ENCODE results near the gene TBC1D22A.

TBC1D22A gene

DNA sequence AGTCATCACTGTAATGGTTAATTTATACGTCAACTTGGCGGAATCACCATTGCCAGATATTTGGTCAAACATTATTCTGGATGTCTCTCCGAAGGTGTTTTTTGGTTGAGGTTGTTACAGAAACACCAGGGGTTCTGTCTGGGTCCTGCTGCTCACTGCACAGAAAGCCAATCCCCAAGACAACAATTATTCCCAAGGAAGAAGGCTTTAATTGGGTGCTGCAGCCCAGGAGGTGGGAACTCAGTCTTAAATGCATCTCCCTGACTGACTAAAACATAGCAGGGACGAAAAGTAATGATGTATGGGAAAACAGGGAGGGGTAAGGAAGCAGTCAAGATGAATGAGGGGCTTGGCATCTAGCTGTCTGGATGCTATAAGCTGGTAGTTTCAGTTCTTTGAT lies 331.3 kb downstream of the TBC1D22A start:
- no peak for DNase-seq

DNA sequence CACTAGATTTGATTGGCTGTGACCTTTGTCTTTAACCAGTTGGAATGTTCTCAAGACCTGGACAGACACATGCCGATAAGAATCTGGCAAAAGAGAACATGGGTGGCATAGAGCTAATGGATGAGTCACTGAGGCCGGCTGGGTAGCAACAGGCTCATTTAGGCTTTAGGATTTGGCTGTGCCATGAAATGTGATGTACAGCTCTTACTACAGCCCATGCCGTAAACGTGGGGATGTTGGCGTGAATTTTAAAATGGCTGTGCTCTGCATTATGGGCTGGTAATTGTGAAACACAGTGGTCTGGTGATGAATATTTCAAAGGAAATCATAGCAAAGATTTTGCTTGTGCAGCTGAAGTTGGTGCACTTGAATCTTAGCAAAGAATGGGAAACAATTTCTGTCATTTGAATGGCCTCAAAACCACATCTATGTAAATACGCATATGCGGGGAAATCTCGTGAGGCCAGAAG lies 332.4 kb downstream of the TBC1D22A start:
- DNase-seq, result no peak

DNA sequence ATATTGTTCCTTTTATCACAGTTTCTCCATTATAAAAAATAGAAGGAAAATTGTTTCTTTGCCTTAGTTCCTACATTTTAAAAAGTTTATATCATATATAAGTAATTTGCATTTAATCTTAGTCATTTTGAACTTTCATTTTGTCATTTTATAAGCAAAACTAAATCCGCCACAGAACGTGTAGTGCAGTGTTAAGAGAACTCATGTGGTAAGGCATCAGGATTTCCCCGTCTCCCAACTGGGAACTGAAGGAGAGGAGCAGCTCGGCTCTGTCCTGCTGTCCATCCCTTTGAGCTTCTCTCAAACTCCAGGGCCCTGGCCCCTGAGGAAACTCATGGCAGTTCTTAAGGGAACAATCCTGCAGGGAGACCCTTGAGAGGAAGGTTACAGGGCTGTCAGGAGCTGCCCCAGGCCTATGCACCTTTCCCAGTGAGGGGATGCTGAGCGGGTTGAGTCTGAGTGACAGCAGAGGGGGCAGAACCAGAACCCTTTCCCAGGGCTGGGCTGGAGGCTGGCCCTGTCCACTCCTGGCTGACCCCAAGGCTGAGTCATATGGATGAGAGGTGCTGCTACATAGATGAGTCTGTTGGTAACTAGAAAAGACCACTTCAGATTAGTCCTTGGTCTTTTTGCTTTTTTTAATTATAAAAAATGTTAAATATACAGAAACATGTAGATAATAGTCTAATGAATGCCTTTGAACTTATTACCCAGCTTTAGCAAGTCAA lies 333.1 kb downstream of the TBC1D22A start:
- DNase-seq, result no peak

DNA sequence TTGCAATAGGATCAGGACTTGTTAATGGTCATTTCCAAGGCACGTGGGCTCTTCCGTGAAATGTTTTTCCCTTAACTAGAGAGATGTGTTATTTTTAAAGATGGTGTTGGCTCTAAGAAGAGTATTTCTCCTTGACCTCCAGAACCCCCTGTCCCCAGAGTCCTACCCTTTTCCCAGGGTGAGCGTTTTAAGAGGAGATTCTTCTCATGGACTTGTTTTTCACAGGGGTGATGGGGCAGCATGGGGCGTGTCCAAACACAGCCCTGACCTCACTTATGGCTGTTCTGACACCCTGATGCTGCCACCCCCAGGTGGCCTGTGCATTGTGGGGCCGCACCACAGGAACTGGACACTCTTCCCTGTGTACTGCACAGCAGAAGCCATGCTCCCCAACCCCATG lies 335.7 kb downstream of the TBC1D22A start:
- no peak for DNase-seq

DNA sequence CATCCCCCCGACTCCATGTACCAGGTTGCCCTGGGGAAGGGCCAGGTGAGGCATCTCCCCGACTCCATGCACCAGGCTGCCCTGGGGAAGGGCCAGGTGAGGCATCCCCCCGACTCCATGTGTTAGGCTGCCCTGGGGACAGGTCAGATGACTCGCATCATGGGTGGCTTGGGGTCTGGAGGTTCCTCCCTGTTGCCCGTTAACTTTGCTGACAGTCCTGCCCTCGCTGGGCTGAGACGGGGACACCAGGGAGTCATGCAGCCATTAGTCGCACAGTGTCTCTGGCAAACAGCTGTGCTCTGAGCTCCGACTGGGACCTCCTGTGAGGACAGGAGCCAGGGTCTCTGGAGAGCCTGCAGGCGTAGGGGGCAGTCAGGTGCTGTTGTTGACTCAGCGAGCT lies 336.1 kb downstream of the TBC1D22A start:
- DNase-seq, result no peak

DNA sequence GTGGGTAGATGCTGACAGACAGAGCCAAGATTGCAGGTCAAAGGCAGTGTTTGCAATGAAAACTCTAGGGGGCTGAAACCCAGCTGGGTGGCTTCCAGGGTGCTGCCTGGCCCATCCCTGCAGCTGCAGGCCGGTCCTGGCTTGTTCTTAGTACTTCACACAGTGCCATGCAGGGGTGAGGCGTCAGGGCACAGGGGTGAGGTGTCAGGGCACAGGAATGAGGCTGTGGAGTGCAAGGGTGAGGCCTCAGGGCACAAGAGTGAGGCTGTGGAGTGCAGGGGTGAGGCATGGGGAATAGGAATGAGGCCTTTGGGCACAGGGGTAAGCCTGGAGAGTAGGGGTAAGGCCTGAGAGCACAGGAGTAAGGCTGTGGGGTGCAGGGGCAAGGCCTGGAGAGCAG lies 337.6 kb downstream of the TBC1D22A start:
- DNase-seq, result no peak

DNA sequence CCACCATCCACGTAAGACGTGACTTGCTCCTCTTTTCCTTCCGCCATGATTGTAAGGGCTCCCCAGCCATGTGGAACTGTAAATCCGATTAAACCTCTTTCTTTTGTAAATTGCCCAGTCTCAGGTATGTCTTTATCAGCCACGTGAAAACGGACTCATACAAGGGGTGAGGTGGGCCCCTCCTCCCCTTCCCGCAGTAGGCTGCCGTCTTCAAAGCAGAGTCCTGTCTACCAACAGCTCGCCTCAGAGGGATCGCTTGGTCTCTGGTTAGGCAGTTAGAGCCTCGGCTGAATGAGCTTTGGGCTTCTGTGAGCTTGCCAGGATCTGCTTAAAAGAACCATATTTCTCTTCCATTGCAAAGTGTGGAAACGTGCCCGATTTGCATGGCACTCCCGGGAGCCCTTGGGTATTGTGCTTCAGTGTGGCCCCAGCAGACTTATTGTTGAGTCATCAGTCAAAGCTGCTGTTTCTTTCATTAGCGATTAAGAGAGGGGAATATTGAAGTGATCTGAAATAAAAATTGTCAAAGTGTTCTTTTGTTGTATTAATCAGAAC lies 338.3 kb downstream of the TBC1D22A start:
- no peak for DNase-seq

DNA sequence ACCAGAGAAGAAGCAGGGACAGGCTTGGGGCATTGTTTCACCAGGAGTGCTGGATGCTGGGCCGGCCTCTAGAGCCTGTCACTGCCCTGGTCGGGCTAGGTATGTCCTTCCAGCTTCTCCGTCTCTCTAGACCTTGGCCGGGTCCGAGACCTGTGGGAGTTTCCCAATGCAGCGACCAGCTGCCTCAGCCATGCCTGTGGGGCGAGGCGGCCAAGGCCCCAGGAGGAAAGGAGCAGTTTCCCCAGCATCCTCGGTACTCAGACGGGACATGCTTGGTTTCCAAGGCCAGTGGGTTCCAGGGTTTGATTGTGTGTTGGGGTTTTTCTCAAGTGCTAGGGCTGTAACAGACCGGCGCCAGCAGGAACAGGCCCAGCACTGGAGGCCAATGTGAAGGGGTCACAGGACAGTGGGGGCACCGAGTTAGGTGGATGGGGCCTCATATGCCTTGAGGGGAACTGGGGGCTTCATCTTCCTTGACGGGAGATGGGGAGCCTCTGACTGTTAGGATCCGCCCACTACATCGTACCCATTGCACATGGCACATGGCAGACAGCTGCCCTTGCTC lies 339.0 kb downstream of the TBC1D22A start:
- no peak for DNase-seq

DNA sequence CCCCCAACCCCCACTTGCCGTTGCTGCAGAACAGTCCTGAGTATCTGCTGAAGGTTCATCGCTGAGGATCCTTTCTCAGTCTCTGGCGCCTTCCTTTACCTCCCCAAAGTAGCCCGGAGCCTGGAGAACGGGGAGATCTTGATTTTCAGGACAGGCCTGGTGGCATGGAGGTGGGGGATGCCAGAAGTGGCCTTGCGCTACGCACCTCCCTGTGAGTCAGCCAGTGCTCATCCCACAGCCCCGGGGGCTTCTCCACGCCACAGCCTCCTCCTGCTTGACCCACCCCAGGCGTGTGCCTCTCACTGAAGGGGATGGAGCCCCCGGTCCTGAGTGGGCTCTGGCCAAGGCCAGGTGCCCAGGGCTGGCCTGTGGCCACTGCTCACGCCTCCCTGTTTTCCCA lies 339.6 kb downstream of the TBC1D22A start:
- DNase-seq, result no peak

DNA sequence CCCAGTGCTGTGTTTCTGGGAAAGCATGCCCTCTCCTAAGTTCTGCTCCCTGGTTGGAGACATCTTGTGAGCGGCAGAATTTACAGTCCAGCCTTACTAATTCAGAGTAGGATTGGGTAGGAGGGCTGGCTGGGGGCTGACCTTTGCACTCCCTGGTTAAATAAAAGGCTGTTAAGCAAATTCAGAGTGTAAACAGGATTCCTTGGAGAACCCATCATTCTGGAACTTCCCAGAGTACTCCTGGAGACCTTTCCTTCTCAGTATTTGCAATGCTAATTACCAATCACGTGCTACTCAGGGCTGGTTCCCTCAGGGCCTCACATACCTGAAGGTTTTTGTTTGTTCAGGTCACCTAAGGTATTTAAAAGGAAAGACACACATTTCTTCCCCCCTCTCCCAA lies 340.2 kb downstream of the TBC1D22A start:
- no peak for DNase-seq

DNA sequence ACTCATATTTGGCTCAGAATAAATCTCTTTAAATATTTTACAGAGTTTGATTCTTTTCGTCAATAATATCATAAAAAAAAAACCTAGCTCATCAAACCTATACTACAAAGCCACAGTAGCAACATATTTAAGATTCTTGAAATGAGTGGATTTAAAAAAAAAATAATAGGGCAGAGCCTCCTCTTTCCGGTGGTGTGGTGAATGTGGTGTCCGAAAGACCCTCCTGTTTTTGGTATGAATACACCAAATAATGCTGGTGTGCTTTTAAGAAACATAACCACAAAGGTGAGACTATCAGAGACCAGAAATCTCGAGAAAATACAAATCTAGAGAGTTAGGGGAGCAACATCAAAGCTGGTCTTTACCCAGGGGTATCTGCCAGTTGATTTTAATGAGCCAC lies 342.6 kb downstream of the TBC1D22A start:
- no peak for DNase-seq

DNA sequence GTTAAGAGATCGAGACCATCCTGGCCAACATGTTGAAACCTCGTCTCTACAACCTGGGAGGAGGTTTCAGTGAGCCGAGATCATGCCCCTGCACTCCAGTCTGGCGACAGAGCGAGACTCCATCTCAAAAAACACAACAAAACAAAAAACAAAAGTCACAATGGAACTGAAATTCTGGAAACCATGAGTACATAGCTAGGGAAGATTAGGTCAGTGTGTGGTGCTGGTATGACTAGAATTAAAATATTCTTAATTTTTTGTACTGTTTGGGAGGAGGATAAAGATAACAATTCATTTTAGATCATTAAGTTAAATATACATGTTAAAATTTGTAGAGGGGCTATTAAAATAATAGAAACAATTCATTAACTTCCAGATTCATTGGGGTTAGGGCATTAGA lies 344.4 kb downstream of the TBC1D22A start:
- DNase-seq, result no peak

DNA sequence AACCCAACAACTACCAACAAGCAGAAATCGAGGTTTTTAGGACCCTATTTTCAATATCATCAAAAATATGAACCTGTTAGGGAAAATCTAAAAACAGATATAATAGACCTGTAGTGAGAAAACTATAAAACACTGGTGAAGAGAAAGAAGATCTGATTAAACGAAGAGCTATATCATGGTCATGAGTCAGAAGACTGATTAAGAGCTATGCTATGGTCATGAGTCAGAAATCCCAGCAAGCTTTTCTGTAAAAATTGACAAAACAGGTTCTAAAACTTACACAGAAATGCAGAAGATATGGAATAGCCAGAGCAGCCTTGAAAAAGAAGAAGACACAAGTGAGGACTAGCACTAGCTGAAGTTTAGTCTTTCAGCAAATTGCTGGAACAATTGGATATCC lies 345.0 kb downstream of the TBC1D22A start:
- DNase-seq, result no peak

DNA sequence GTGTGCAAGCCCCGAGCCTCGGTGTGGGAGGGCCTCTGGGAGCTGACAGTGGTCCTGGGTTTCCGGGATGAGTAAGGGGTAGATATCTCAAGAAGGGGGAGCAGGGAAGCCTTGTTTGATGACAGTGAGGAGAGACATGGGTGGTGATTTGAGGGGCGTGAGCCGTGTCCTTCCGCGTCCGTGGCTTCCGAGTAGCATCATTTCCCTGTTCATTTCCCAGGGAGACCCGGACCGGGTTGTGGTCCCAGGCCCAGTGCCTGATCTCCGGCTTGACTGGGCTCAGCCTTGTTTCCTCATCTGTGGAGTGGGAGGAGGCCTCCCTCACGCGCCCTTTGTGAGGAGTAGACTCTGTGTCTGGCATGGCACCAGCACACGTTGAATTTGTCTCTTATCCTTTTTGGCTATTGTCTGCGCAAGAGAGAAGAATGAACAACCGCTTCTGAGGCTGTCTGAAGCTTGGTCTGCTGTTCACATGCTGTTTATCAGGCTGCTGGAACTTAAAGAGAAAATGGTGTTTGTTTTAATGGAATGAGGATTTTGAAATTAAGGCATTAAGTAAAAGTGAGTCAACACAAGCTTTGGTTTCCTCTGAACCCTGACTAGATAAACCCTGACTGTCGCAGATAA lies 348.5 kb downstream of the TBC1D22A start:
- DNase-seq, result no peak

DNA sequence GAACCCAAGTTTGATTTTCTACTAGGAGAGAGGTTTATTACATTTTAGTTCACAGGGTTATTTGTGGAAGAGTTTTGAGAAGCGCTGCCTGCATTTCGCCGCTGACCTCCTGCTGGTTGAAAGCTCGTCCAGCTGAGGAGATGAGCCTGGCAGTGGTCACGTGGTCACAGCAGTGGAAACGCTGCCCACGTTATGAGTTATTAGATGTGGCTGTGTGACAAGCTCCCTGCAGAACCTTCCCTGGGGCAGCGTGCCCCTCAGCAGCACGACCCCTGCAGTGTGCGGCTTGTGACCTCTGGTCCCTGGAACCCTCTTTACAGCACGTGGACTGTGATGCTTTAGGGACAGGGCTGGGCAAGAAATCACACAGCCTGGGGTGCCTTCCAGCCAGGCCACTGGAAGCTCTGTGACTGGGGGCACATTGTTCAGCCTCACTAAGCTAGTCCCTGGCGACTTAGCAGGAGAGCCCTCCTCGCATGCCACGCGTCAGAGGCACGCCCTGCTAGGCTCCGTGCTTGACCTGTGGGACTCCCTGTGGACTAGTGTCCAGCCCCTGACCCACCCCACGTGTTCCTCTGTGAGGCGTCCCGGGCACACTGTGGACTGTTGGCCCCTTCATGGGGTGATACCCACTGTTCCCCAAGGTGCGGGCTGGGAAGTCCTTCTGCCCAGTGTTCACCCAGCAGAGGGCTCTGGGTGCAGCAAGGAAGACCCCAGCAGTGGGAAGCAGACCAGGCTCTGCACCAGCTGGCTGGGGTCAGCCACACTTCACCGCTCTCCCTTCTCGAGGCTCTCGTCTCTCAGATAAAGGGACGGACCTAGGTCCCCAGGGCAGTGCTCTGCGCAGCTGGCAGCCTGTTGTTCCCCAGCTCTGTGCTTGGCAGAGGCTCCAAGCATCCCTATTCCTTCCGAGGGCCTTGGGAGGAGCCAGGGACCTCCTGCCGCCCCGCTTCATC lies 349.5 kb downstream of the TBC1D22A start:
- DNase-seq, result no peak

DNA sequence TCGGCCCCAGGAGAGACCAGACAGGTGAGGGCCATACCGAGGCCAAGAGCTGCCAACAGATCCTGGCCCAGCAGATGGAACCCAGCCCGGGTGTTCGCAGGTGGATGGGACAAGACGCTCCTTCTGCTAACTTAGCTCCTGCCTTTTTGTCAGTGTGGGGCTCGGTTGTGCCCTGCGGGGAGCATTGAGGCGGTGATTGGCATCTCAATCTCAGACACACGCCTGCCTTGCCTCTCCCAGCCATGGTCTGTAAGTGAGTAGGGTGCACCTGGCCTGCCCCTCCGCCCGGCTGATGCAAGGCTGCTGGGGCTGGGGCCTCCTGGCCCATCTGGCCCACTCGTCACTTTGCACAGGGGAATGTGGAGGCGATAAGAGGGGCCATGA lies 350.1 kb downstream of the TBC1D22A start:
- no peak for DNase-seq

DNA sequence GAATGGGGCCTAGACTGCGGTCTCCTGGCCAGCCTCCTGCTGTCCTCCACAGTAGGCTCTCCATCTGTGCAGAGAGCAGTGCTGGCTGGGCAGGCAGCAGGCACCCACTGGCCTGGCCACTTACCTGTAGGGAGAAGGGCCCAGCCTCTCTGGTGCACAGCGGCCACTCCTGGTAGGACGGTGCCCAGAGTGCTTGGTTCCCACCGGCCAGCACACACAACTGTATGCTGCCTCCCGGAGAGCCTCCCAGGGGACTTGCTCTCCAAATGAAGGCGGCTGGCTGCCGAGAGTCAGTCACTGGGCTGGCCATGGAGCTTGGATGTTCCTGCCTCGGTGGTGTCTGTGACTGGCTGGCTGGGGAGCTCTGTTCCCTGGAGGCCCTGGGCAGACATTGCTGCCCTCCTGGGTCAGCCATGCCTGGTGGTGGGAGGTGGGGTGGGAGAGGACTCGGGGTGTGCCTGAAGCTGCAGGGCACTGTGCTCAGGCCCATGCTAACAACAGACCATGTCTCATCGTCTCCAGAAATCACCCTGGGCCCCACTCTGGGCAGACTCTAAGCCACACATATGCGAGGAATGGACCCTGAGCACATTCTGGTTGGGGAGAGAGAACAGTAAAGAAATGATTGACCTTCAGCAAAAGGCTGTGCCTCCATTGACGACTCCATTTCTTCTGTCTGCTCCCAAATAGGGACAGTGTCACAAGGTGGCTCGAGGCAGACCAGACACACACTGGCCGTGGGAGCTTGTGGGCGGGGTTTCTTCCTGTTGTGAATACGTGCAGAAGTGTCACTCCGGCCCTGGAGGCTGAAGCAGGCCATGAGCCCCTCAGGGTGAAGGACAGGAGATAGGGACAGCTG lies 350.8 kb downstream of the TBC1D22A start:
- DNase-seq, result no peak

DNA sequence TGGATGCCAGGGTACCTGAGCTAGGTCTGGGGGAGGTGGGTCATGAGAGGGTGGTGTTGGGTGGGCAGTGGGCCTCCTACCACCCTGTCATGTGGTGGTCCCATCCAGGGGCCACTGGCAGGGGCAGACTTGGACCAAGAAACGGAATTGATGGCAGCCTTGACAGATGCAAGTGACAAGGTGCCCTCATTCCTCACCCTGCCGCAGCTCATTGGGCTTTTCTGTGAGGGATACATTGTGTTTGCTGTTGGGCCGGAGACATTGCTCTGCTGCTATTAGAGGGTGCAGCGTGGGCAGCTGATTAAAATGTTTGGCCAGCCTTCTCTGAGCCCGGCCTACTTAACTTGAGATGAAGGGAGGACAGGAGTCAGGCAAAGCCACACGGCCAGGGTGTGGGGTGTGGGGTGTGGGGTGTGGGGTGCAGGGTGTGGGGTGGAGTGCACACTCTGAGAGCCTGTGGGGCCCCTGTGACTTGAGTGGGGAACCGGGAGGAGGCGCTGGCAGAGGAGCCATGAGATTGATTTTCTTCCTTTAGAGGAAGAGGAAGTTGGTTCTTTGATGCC lies 351.5 kb downstream of the TBC1D22A start:
- no peak for DNase-seq

DNA sequence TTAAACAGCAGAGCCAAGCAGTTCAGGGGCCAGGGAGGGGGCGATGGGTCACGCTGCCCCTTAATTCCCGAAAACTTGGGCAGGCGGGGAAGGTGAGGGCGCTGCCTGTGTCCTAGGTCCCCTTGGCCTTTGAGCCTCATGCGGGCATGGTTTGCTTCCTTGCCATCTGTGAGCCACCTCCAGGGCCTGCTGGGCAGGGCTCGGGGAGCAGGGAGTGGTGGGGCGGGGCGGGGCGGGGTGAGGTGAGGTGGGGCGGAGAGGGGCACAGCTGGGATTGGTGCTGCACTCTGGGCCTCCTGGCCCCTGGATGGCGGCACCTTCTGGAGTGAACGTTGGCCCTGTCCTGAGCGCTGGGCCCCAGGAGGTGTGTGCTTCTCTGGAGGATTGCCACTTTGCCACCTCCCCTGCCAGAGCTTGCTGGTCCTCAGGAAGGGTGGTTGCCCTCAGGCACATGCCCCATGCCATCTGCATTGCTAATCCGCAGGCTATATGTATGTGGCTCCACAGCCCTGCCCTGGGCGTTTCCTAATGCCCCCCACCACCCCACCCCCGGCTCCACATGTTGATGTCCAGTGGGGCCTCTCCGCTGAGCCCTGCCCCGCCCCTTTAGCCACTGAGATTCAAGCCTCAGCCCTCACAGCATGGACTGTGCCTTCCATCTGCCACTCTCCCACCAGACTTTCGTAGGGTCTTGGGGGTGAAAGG lies 352.5 kb downstream of the TBC1D22A start:
- no peak for DNase-seq

DNA sequence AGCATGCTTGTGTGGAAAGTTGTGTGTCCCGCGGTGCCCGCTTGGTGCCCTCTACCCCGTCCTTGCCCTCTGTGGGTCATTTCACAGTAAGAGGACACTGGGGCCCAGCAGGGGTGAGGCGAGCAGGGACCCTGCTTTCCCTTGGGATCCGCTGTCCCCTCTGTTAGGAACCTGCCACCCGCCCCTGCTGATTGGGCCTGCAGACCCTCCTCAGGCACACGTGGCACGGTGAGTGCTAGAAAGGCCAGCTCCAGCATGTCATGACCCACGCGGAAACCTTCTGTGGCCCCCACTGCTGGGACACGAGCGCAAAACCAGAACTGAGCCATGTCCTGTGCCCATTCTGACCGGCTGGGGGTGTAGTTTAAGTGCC lies 353.1 kb downstream of the TBC1D22A start:
- DNase-seq, result no peak

DNA sequence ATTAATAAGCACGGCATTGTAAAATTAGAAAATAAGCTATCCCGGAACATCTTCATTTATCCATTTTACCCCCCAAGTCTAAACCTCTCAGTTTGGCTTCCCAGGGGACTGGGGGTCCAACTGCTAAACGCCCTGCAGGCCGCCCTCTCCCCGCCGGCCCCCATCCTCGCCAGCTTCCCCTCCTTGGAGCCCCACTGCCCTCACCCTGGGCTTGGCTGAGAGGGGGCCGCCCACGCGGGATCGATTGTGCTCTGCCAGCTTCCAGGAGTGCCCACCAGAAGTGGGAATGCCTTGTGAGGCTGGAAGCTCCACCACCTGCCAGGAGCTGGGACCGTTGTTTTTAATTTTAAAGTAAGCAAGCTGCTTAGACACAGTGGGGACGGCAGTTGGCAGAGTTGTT lies 353.5 kb downstream of the TBC1D22A start:
- no peak for DNase-seq

All from NK-92 treated with Interleukin-12 subunit alpha and Interleukin-12 subunit beta, amount 100 ng/mL, for 24 hours (cell line).